Measurements from ENCODE around the gene RCAN2. TPM values are rescaled to one million over a fixed set of nuclear protein-coding genes. Genes with fewer than 3 reads are reported as not detected.

RCAN2 gene
- total RNA-seq, 2 experiments from 2014 or later, result not detected

- TF ChIP-seq EZH2phosphoT487 (IDR thresholded peaks at IDR 0.05; ENCODE audit: borderline replicate concordance, low read depth, low read length) (no peak), CTCF (conservative IDR thresholded peaks at IDR 0.05; ENCODE audit: low read length) (no peak)
- no peaks in the 10 kb centered on the region for H3K4me1 ChIP-seq (ENCODE audit: insufficient read depth, low read length, poor library complexity, severe bottlenecking)
- intact Hi-C loops (cut with micrococcal nuclease; ENCODE audit: unreplicated experiment), result no loop called here
- H2AFZ ChIP-seq (ENCODE audit: low read length), result no peak overlapping the region
- no peaks in the 10 kb centered on the region for H4K20me1 ChIP-seq (ENCODE audit: insufficient read depth, low read length)
- no peaks in the 10 kb centered on the region for H3K79me2 ChIP-seq (ENCODE audit: insufficient read depth, low read depth, low read length)
- H3K9me3 ChIP-seq (ENCODE audit: low read length), result no peaks in the 10 kb centered on the region
- no peak overlapping the region for H3K27ac ChIP-seq (ENCODE audit: low read depth, low read length, poor library complexity, severe bottlenecking)
- CTCF ChIA-PET (ENCODE audit: unreplicated experiment), result no interaction called here
- POLR2A ChIA-PET, result interaction anchor here (0.6 to 2.0 kb wide), 6 partner anchors 8 to 129 kb away, joined by 3 to 9 read pairs (median 4); no protein-coding TSS in a partner anchor
- H3K9me2 ChIP-seq (ENCODE audit: insufficient read depth, low read length), result no peaks in the 10 kb centered on the region
- no TSS peak for BruUV-seq (replicated peaks)
- no peak for DNase-seq (ENCODE audit: low spot score)
- H3K4me3 ChIP-seq (ENCODE audit: low read depth, low read length, poor library complexity, severe bottlenecking), result no peak overlapping the region
- H3K4me2 ChIP-seq (ENCODE audit: low read length), result no peak overlapping the region
- no peaks in the 10 kb centered on the region for H3K36me3 ChIP-seq (ENCODE audit: insufficient read depth, low read length)
Measured at GRCh38 chr6:46368169-46368536, 123.1 kb downstream of the RCAN2 start.

GRCh38 chr6:46367354-46368168, 123.7 kb downstream of the RCAN2 start:
- no peaks in the 10 kb centered on the region for H3K4me1 ChIP-seq (ENCODE audit: insufficient read depth, low read length, poor library complexity, severe bottlenecking)
- 0 out of 2 replicates have a peak, but pooled peaks cover 4% of the 10 kb centered on the region for H3K9me2 ChIP-seq (ENCODE audit: insufficient read depth, low read length)
- H3K4me3 ChIP-seq (ENCODE audit: low read depth, low read length, poor library complexity, severe bottlenecking), result no peak overlapping the region
- DNase-seq (ENCODE audit: low spot score), result no peak
- H3K27ac ChIP-seq (ENCODE audit: low read depth, low read length, poor library complexity, severe bottlenecking), result no peak overlapping the region
- no peaks in the 10 kb centered on the region for H3K36me3 ChIP-seq (ENCODE audit: insufficient read depth, low read length)
- no peaks in the 10 kb centered on the region for H3K79me2 ChIP-seq (ENCODE audit: insufficient read depth, low read depth, low read length)
- ChIA-PET POLR2A (interaction anchor here (0.6 to 2.0 kb wide), 5 partner anchors 9 to 444 kb away, joined by 3 to 9 read pairs (median 5); no protein-coding TSS in a partner anchor), CTCF (ENCODE audit: unreplicated experiment) (no interaction called here)
- no peak overlapping the region for H2AFZ ChIP-seq (ENCODE audit: low read length)
- H3K9me3 ChIP-seq (ENCODE audit: low read length), result no peaks in the 10 kb centered on the region
- TF ChIP-seq EZH2phosphoT487 (IDR thresholded peaks at IDR 0.05; ENCODE audit: borderline replicate concordance, low read depth, low read length), result no peak
- no peak for TF ChIP-seq CTCF (conservative IDR thresholded peaks at IDR 0.05; ENCODE audit: low read length)
- H3K4me2 ChIP-seq (ENCODE audit: low read length), result no peak overlapping the region
- no peaks in the 10 kb centered on the region for H4K20me1 ChIP-seq (ENCODE audit: insufficient read depth, low read length)
- BruUV-seq (replicated peaks), result no TSS peak
- intact Hi-C loops (cut with micrococcal nuclease; ENCODE audit: unreplicated experiment), result no loop called here

Measured in OCI-LY7 (cell line).